Tibial nerve (tissue), 4 donors: ENCODE data around the gene GPX6. TPM values are rescaled to one million over a fixed set of nuclear protein-coding genes. Genes with fewer than 3 reads are reported as not detected.

Experiments
- DNase-seq, 2 donors: peaks; one replicate each; pipeline ENCODE4 v3.0.0-alpha.2; 2019; ENCODE audit warnings: low spot score in 2 of 2
- H3K27ac ChIP-seq, 4 donors: fragments of 200-600 bp; sonication (generic) in 3 of 4; one replicate each; pipeline ENCODE4 v1.5.1; 2017 to 2019; ENCODE audit warnings: mild to moderate bottlenecking in 1 of 4
- H3K27me3 ChIP-seq, 2 donors: fragments of 200-600 bp; sonication (generic) in 1 of 2; one replicate each; pipeline versions ENCODE4 v1.5.1 to v1.6.0; 2017 to 2019
- H3K36me3 ChIP-seq, 3 donors: fragments of 200-600 bp; sonication (generic); one replicate each; pipeline ENCODE4 v1.5.1; 2018 to 2019
- H3K4me1 ChIP-seq, 4 donors: fragments of 200-600 bp; sonication (generic) in 3 of 4; one replicate each; pipeline ENCODE4 v1.5.1; 2017 to 2019
- H3K4me3 ChIP-seq, 4 donors: fragments of 200-600 bp; sonication (generic) in 3 of 4; one replicate each; pipeline ENCODE4 v1.5.1; 2017 to 2019; ENCODE audit warnings: mild to moderate bottlenecking in 1 of 4, moderate library complexity in 1 of 4
- H3K9me3 ChIP-seq, 4 donors: fragments of 200-600 bp; sonication (generic) in 3 of 4; one replicate each; pipeline ENCODE4 v1.5.1; 2017 to 2019
- CTCF ChIP-seq, 5 experiments: fragments of 200-600 bp in 3 of 5; fragments of 450-650 bp in 2 of 5; sonication (generic) in 3 of 5; IDR thresholded peaks; one replicate each; pipeline ENCODE4 v1.5.1; 2016 to 2019; ENCODE audit warnings: antibody characterized with exemption in 5 of 5, mild to moderate bottlenecking in 3 of 5, moderate library complexity in 2 of 5
- EP300 ChIP-seq, 2 donors: sonication (generic); formaldehyde crosslinking; IDR thresholded peaks; one replicate each; pipeline ENCODE4 v1.6.1; 2017; ENCODE audit warnings: antibody characterized with exemption in 2 of 2, mild to moderate bottlenecking in 1 of 2
- POLR2A ChIP-seq, 2 donors: fragments of 450-650 bp; IDR thresholded peaks; one replicate each; pipeline ENCODE4 v1.6.1; 2017; ENCODE audit warnings: antibody characterized with exemption in 2 of 2, mild to moderate bottlenecking in 2 of 2, moderate library complexity in 2 of 2
- WGBS, 2 donors: methylation state at CpG; one replicate each; pipeline ENCODE4 v1.1.5; 2018; 5-methylcytosine and 5-hydroxymethylcytosine counted together
- total RNA-seq, 4 donors: library from RNA; depleted of rRNA; stranded (reverse); fragments of >200 nt; gene quantifications; one replicate each; pipeline ENCODE4 v1.1.0, GENCODE V29; 2016

GPX6 gene
- total RNA-seq, 4 donors from 2014 or later, result not detected

GRCh38 chr6:28488916-28489365, 26.7 kb downstream of the GPX6 start:
- DNase-seq, result peak in 1 of 2 donors; percentile 7
- Histone ChIP-seq H3K27ac (peak overlapping the region in 2 of 4 donors; percentile 20 to 54), H3K4me3 (peak overlapping the region; percentile 12 to 49 (median 26)), H3K36me3 (no peaks in the 10 kb centered on the region), H3K27me3 (peaks cover 0 to 32% of the 10 kb centered on the region in 2 donors), H3K4me1 (peaks cover 0 to 11% (median 0%) of the 10 kb centered on the region in 4 donors), H3K9me3 (no peaks in the 10 kb centered on the region)
- WGBS, 2 donors, result 18 to 19% methylated on average over 14 of the region's 14 CpGs
- TF ChIP-seq EP300 (IDR thresholded peaks at IDR 0.05) (no peak), POLR2A (IDR thresholded peaks at IDR 0.05) (no peak), CTCF (IDR thresholded peaks at IDR 0.05) (no peak)

- H3K4me1 ChIP-seq, result peaks cover 0 to 11% (median 0%) of the 10 kb centered on the region in 4 donors
- H3K4me3 ChIP-seq, result no peak overlapping the region
- TF ChIP-seq EP300 (IDR thresholded peaks at IDR 0.05) (no peak), CTCF (IDR thresholded peaks at IDR 0.05) (no peak), POLR2A (IDR thresholded peaks at IDR 0.05) (no peak)
- H3K27me3 ChIP-seq, result peaks cover 0 to 31% of the 10 kb centered on the region in 2 donors
- H3K9me3 ChIP-seq, result no peaks in the 10 kb centered on the region
- no peaks in the 10 kb centered on the region for H3K36me3 ChIP-seq
- 53 to 56% methylated on average over 3 of the region's 3 CpGs for WGBS, 2 donors
- no peak overlapping the region for H3K27ac ChIP-seq
- no peak for DNase-seq
Observed at GRCh38 chr6:28486988-28487742, 28.4 kb downstream of the GPX6 start.

- Histone ChIP-seq H3K27me3 (peaks cover 0 to 26% of the 10 kb centered on the region in 2 donors), H3K27ac (no peak overlapping the region), H3K4me3 (no peak overlapping the region), H3K4me1 (peaks cover 0 to 11% (median 0%) of the 10 kb centered on the region in 4 donors), H3K36me3 (no peaks in the 10 kb centered on the region), H3K9me3 (no peaks in the 10 kb centered on the region)
- TF ChIP-seq EP300 (IDR thresholded peaks at IDR 0.05), result no peak
- TF ChIP-seq CTCF (IDR thresholded peaks at IDR 0.05), result no peak
- no peak for TF ChIP-seq POLR2A (IDR thresholded peaks at IDR 0.05)
- DNase-seq, result no peak
- WGBS, 2 donors, result 82 to 88% methylated on average over 1 of the region's 1 CpG
Observed at GRCh38 chr6:28486533-28486932, 29.1 kb downstream of the GPX6 start.

- TF ChIP-seq POLR2A (IDR thresholded peaks at IDR 0.05), result no peak
- TF ChIP-seq CTCF (IDR thresholded peaks at IDR 0.05), result no peak
- TF ChIP-seq EP300 (IDR thresholded peaks at IDR 0.05), result no peak
- Histone ChIP-seq H3K4me1 (peaks cover 0 to 8% (median 0%) of the 10 kb centered on the region in 4 donors), H3K27me3 (peaks cover 0 to 23% of the 10 kb centered on the region in 2 donors), H3K36me3 (no peaks in the 10 kb centered on the region), H3K4me3 (no peak overlapping the region), H3K27ac (no peak overlapping the region), H3K9me3 (no peaks in the 10 kb centered on the region)
- DNase-seq, result no peak
- 90 to 94% methylated on average over 3 of the region's 3 CpGs for WGBS, 2 donors
Observed at GRCh38 chr6:28485482-28485881, 30.1 kb downstream of the GPX6 start.

- Histone ChIP-seq H3K4me3 (no peak overlapping the region), H3K36me3 (no peaks in the 10 kb centered on the region), H3K9me3 (peaks cover 0 to 3% (median 0%) of the 10 kb centered on the region in 4 donors), H3K27ac (no peak overlapping the region), H3K4me1 (no peaks in the 10 kb centered on the region), H3K27me3 (peaks cover 0 to 20% of the 10 kb centered on the region in 2 donors)
- 75 to 78% methylated on average over 9 of the region's 9 CpGs for WGBS, 2 donors
- DNase-seq, result no peak
- TF ChIP-seq EP300 (IDR thresholded peaks at IDR 0.05), result no peak
- TF ChIP-seq POLR2A (IDR thresholded peaks at IDR 0.05), result no peak
- no peak for TF ChIP-seq CTCF (IDR thresholded peaks at IDR 0.05)
Observed at GRCh38 chr6:28480253-28480932, 35.2 kb downstream of the GPX6 start.
